ENCODE measurements around the gene HDAC9. TPM values are rescaled to one million over a fixed set of nuclear protein-coding genes. Genes with fewer than 3 reads are reported as not detected.

Gene HDAC9
- total RNA-seq, 1 donor from 2014 or later = 28.6 TPM

DNA sequence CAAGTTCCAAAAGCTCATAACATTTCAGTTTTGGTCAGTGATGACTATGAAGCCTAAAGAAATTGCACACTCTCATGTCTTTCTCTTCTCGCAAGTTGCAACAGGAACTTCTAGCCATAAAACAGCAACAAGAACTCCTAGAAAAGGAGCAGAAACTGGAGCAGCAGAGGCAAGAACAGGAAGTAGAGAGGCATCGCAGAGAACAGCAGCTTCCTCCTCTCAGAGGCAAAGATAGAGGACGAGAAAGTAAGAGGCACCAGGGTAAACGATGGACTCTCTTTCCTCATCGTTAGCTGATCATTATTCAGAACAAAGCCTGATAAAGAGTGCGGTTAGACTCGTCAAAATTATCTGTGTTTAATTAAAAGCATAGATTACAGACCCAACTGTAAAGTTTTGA lies 94.7 kb downstream of the HDAC9 start:
- H3K9ac ChIP-seq = no peak overlapping the region
- TF ChIP-seq CTCF (IDR thresholded peaks at IDR 0.05) = no peak
- no peak for TF ChIP-seq EZH2 (IDR thresholded peaks at IDR 0.05)
- no peak for TF ChIP-seq EZH2phosphoT487 (IDR thresholded peaks at IDR 0.05)
- no peaks in the 10 kb centered on the region for H3K27me3 ChIP-seq
- H3K4me3 Mint-ChIP-seq = no peak overlapping the region
- H3K27ac ChIP-seq = no peak overlapping the region
- no peak for DNase-seq (ENCODE audit: low spot score)
- H4K20me1 ChIP-seq (ENCODE audit: low read depth) = no peaks in the 10 kb centered on the region
- peaks cover 3% of the 10 kb centered on the region for H3K36me3 Mint-ChIP-seq
- no peaks in the 10 kb centered on the region for H3F3A ChIP-seq (ENCODE audit: low read depth)
- H3K9me3 Mint-ChIP-seq = no peaks in the 10 kb centered on the region
- H3K4me2 ChIP-seq = no peak overlapping the region
- no peaks in the 10 kb centered on the region for H3K27me3 Mint-ChIP-seq (ENCODE audit: insufficient read depth, low read depth)
- H3K9me3 ChIP-seq (ENCODE audit: low read depth) = no peaks in the 10 kb centered on the region
- H2AFZ ChIP-seq (replicated peaks) = no peak overlapping the region
- H3K36me3 ChIP-seq = no peaks in the 10 kb centered on the region
- no peaks in the 10 kb centered on the region for H3K79me2 ChIP-seq (ENCODE audit: low read depth)
- peaks cover under 1% of the 10 kb centered on the region for H3K4me1 Mint-ChIP-seq
- H3K4me3 ChIP-seq = no peak overlapping the region
- H3K27ac Mint-ChIP-seq = no peak overlapping the region
- no peaks in the 10 kb centered on the region for H3K4me1 ChIP-seq

- H2AFZ ChIP-seq (replicated peaks) = no peak overlapping the region
- H3K36me3 Mint-ChIP-seq = peaks cover 3% of the 10 kb centered on the region
- H3K4me3 Mint-ChIP-seq = no peak overlapping the region
Measured at GRCh38 chr7:18590744-18591340, 95.3 kb downstream of the HDAC9 start.

DNA sequence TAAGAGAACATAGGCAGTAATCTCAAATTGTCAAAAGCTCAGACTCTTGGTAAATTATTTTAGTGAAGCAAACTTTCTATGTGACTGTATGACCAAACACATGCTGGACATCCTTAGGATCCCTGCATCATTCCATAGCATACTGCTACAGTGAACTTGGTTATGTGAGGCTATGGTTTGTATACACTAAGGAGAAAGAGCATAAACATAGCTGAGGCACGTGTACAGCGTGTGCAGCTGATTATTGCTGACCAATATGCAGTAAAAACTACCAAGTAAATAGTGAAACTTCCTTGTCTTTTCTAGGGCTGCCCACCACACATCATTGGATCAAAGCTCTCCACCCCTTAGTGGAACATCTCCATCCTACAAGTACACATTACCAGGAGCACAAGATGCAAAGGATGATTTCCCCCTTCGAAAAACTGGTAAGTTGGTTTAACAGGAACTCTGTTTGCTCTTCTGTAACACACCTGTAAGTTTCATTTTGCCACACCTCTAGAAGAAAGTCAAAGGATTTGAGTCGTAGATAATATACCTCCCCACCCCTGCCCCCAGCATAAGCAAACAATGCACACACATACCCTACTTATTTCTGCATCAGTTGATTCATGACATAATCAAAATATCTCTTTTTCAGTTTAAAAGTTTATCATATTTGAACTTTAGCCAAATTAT lies 98.2 kb downstream of the HDAC9 start:
- peaks cover 9% of the 10 kb centered on the region for H3K4me1 ChIP-seq
- no peak overlapping the region for H3K4me2 ChIP-seq
- no peak overlapping the region for H3K27ac ChIP-seq
- Mint-ChIP-seq H3K4me3 (no peak overlapping the region), H3K9me3 (no peaks in the 10 kb centered on the region), H3K4me1 (peaks cover 11% of the 10 kb centered on the region), H3K27ac (no peak overlapping the region), H3K27me3 (ENCODE audit: insufficient read depth, low read depth) (no peaks in the 10 kb centered on the region), H3K36me3 (peaks cover 5% of the 10 kb centered on the region)
- no peaks in the 10 kb centered on the region for H3K27me3 ChIP-seq
- H3K9me3 ChIP-seq (ENCODE audit: low read depth) = no peaks in the 10 kb centered on the region
- H3K4me3 ChIP-seq = no peak overlapping the region
- TF ChIP-seq CTCF (IDR thresholded peaks at IDR 0.05) (no peak), EZH2 (IDR thresholded peaks at IDR 0.05) (no peak), EZH2phosphoT487 (IDR thresholded peaks at IDR 0.05) (no peak)
- no peak for DNase-seq (ENCODE audit: low spot score)
- no peaks in the 10 kb centered on the region for H3K79me2 ChIP-seq (ENCODE audit: low read depth)
- no peak overlapping the region for H2AFZ ChIP-seq (replicated peaks)
- no peaks in the 10 kb centered on the region for H3F3A ChIP-seq (ENCODE audit: low read depth)
- no peaks in the 10 kb centered on the region for H4K20me1 ChIP-seq (ENCODE audit: low read depth)
- H3K9ac ChIP-seq = no peak overlapping the region
- H3K36me3 ChIP-seq = no peaks in the 10 kb centered on the region

More at GRCh38 chr7:18590744-18591340, 95.3 kb downstream of the HDAC9 start:
- Histone ChIP-seq H3K79me2 (ENCODE audit: low read depth) (no peaks in the 10 kb centered on the region), H4K20me1 (ENCODE audit: low read depth) (no peaks in the 10 kb centered on the region), H3K27ac (no peak overlapping the region), H3K4me2 (no peak overlapping the region), H3F3A (ENCODE audit: low read depth) (no peaks in the 10 kb centered on the region), H3K36me3 (no peaks in the 10 kb centered on the region), H3K9ac (no peak overlapping the region), H3K4me1 (no peaks in the 10 kb centered on the region), H3K9me3 (ENCODE audit: low read depth) (no peaks in the 10 kb centered on the region), H3K27me3 (no peaks in the 10 kb centered on the region), H3K4me3 (no peak overlapping the region)
- no peak overlapping the region for H3K27ac Mint-ChIP-seq
- no peaks in the 10 kb centered on the region for H3K27me3 Mint-ChIP-seq (ENCODE audit: insufficient read depth, low read depth)
- H3K9me3 Mint-ChIP-seq = no peaks in the 10 kb centered on the region
- peak; percentile 68 for TF ChIP-seq CTCF (IDR thresholded peaks at IDR 0.05)
- no peak for TF ChIP-seq EZH2 (IDR thresholded peaks at IDR 0.05)
- H3K4me1 Mint-ChIP-seq = peaks cover 4% of the 10 kb centered on the region
- DNase-seq (ENCODE audit: low spot score) = peak; percentile 28
